Hippocampal formation (tissue), 2 donors: Measurements from ENCODE around the gene ZNF622.
A peak's percentile ranks its signal among the peaks of the same experiment; 100 is the strongest.

Source experiments
- DNase-seq, 2 donors: peaks; one replicate each; lab custom pipeline; 2025; lab: John Stamatoyannopoulos, UW

ZNF622 gene

DNA sequence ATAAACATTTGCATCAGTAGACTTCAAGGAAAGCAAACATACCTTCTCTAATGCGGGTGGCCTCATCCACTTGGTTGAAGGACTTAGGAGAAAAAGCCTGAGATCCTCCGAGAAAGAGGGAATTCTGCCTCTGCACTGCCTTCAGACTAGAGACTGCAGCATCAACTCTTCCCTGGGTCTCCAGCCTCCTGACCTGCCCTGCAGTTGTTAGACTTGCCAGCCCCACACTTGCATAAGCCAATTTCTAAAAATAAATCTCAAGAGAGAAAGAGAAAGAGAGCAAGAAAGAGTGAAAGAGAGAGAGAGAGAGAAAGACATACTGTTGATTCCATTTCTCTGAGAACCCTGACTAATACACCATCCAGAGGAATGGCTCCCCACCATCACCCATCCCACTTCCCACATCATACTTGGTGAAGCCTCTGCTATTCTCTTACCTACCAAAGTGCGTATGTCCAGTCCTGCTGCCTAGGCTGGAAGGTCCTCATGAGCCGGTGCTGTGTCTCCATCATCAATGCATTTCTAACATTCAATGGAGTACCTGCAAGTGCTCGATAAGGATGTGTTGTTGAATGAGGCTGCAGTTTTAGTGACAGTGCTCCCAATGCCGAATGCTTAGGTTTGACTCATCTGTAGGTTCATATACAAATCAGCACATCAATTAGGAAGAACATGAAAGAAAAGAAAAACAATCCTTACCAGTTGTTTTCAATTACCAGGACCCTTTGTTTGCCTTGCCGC lies 35.1 kb downstream of the ZNF622 start:
- DNase-seq, result no peak

DNA sequence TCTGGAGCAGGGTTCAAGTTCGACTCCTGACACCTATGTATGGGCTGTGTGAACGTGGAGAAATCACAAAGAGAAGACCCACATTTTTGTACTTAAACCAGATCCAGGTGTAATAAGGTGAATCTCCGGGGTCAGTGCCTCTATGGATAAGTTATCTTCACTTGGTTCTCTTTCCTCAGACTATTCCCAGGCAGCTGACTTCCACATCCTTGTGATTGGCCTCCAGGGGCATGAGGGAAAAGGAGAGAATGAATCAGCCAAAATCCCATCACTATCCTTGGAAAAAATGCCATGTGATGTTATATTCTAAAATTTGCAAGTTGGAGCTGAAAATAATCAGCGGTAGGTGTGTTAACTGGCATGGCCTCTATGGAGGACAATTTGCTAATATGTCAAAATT lies 37.2 kb downstream of the ZNF622 start:
- no peak for DNase-seq

DNA sequence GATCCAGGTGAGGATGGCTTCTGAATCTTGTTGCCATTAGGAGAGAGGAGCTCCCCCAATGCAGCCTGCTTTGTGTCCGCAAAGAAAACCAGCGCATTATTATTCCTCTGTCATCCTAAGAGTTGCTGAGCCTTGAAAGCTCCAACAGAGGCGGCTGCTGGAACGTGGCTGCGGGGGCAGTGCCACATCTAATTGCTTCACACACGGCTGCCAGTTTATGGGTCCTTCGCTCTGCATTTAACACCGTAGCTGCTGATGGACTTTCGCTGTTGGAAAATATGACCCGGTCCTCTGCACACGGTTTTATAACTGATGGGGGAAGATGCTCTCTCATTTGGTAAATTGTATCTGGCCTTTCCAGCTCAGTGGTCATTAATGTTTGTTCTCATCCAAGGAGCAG lies 38.0 kb downstream of the ZNF622 start:
- peak in 1 of 2 donors; percentile 3 for DNase-seq

DNA sequence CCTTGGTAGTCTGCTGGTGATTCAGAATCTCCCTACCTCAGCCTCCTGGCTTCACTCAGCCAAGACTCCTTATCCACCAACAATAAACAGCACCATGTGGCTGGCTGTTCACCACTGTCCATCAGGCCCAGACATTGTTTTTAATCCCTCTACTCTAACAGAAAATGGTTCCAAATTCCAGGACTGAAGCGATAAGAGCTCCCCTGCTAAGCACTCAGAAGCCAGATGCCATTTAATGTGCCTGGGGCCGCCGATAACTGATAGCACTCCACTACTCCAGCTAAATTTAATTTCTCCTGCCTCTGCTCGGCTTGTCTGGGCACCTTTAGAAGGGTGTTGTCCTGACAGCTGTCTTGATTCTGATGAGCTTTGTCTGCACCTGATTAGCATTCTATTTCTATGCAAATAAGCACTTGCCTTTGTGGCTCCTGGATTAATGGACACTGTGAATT lies 47.1 kb downstream of the ZNF622 start:
- DNase-seq, result no peak

DNA sequence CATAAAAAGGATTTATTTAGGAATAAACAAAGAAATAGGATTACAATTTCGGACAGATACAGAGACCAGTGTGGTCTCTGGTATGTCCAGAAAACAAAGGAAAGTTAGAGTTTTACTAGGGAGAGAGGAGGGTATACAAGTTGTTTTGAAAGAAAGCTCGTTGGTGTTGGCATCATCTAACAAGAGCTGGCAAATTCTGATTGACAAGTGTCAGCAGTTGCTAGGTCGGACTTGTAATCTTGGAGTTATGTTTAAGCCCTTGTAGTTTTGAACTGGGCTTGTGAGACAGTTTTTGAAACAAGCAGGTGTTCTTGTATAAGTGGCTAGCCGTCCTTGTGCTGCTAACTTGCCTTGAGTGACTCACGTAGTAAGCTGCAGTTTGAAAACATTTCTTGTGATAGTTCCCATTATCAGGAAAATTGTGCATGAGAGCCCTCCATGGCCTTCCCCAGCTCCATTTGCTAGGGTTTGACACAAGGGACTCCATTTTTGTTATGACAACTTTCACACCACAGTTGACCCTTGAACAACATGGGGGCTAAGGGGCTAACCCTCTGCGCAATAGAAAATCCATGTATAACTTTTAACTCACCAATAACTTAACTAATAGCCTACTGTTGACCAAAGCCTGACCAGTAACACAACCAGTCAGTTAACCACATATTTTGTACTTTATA lies 48.1 kb downstream of the ZNF622 start:
- DNase-seq, result no peak

DNA sequence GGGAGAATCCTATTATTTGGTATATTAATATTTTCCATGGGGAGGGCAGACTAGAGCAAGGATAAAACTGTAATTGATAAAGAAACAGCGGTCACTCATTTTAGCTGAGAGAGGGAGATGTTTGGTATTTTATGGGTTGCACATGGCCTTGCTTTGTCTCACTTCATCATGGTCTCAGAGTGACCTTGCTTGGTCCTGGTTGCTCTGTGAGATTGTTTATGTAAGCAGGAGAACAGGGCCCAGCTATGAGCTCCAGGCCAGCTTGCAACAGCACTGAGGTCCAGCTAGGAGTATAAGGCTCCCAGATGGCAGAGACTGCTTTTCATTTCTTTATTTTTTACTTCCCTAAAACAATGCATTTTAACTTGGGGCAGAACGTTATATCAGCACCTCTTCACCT lies 50.7 kb downstream of the ZNF622 start:
- no peak for DNase-seq

DNA sequence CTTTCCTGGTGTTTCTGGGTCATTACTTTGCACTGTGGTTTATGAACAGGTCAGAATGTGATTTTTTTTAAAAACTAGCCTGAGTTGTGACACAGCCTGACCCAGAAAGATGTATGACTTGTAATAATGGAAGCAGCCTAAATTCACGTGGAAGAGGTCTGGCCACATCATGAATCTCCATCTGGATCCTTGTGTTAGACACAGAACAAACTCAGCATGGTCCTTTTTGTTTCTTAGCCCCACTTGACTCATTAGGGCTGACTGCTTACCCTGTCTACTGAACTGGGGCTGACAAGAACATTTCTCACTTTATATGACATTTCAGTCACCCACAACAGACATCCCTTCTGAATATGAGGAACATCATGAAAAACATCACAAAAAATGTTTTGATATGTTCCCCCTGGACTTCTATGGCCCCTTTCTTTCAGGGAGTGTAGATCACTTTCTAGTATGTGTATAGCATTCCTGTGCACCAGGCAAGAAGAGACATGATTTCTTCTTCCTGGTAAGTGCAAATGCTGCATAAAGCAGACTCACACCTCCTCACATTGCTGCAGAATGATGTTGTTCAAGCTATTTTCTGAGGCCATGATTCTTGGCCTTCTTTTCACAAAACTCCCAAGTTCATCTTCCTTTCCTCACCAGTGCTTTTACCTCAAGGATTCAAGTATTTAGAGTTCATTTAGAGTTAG lies 52.3 kb downstream of the ZNF622 start:
- DNase-seq, result no peak

DNA sequence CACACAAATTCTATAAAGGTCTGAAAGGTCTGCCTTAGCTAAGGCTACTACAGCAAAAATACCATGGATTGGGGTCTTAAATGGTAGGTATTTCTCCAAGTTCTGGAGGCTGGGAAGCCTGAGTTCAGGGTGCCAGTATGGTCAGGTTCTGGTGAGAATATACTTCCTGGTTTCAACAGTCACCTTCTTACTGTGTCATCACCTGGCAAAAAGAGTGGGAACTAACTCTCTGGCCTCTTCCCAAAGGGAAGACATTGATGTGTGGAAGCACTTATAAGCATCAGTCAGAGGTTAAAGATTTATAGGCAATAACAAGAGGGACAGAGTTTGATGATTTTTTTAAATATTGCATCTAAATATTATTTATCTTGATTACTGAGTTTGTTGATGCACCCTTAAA lies 53.0 kb downstream of the ZNF622 start:
- DNase-seq, result no peak

DNA sequence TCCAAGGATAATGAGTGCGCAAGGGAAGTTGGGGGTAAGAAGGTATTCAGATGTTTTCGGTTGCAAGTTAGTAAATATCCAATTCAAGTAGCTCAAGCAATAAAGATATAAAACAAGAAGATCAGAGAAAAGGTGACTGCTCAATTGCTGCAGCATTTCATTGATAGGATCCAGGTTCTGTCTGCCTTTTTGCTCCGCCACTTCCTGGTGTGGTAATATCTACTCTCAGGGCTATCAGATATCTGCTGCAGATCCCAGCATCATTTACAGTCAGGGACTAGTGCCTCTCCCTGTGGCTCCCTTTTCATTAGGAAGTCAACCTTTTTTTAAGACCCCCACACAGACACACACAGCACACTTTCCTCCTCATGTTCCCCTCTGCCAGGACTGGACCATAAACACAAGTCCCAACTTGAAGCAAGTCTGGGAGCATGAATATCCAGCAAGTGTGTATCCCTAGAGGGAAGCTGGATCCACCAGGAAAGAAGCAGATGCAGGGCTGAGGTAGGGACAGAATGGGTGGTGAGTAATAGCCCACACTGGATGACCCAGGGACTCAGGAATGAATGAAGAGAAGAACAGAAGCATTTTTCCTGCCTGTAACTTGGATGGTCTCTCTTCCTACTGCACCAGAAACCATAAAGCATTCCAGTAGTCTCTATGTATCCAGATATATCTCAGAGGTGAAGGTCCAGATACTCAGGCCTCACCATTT lies 53.7 kb downstream of the ZNF622 start:
- DNase-seq, result no peak

DNA sequence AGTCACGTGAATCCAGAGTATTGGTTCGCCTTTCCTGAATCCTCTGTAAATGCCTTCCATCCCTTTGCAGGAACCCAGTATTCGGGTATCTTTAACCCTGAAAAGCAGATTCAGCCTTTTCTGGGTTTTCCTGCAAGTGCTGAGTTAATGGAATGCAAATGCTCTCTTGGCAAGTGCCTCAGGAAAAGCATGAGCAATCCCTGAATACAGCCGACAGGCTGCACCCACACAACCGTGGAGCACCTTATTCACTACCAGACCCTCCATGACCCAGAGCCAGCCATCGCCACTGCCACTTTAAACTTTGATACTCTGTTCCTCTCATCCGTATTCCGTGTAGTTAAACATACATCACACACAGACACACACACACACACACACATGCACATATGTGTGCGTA lies 54.4 kb downstream of the ZNF622 start:
- no peak for DNase-seq

DNA sequence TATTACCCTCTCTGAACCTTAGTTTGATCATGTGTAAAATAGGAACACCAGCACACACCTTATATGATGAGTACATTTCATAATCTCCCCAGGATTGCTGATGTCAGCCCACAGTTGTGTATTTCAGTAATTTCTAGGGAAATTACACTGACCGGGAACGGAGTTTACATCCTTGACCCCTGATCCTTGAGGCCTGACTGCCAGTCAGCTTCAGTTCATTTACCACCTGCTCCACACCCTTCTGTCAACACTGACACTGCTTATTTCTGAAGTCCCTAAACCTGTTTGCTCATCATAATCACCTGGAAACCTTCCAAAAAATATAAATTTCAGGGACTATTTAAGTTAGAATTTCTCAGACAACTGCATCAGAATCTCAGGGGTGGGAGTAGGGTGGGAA lies 55.3 kb downstream of the ZNF622 start:
- DNase-seq, result no peak

DNA sequence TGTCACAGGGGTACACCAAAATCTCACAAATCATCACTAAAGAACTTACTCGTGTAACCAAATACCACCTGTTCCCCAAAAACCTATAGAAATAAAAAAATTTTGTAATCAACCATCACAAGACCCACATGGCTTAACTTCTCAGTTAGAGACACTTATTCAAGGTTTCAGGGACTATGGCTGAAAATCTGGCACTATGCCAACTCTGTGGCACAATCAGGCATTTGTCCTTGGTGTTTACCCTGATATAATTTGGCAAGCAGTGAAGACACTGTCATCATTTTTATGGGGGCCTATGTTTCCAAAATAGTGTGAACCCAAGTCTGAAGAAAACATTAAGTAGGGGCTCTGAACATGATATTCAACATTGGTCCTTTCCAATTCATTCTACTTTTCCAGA lies 59.0 kb downstream of the ZNF622 start:
- DNase-seq, result no peak

DNA sequence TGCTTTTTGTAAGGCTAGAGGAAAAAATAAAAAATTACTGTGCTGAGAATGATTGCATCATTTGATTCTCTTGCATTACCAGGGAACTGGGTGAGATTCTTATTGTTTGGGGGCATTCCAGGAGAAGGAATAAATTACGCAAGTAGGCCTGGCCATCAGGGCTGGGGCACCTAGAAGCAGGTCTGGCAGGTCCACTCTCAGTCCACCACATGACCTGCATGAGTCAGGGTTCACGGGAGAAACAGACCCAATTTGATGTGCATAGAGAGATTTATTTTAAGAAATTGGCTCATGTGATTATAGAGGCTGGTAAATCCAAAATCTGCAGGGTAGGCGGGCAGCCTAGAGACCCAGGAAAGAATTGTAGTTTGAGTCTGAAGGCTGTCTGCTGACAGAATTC lies 59.6 kb downstream of the ZNF622 start:
- no peak for DNase-seq
